ENCODE measurements around the gene NCOA1.

NCOA1 gene

DNA sequence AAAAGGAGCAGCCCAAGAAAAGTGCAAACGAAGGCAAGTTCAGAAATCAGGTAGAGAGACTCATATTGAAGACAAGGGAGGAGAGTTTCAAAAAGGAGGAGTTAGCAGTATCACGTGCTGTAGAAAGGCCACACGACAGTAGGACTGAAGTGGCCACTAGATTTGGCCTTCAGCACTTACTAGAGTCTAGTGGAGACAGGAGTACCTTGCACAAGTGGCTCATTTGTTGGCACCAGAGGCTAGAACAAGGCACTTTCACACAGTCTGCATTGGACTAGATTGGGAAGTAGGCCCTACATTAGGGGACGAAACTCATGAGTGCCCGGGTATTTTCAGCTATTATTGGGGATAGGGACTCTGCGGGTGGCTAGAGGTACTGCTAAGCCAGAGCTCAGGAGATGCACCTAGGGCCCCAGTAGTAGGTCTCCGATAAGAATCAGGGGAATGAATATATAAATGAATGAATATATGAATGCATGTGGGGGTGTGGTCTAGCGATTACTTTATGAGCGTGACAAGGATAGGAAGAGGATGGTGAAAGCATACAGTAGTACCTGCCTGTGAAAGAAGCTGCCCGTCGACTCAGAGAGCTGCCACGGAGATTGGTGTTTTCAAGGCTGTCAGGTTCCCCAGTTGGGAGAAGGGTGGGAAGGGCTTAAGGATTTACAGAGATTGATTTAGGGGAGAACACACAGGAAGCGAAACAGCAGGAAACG lies 1.4 kb upstream of the NCOA1 start:
- Histone ChIP-seq H3K27ac (replicated peaks) (no peak overlapping the region), H3K27me3 (ENCODE audit: insufficient read depth, poor library complexity, severe bottlenecking) (no peaks in the 10 kb centered on the region), H3K4me3 (replicated peaks; ENCODE audit: insufficient read depth, low read length) (peak overlapping the region; percentile 52)
- no peak for TF ChIP-seq POLR2AphosphoS5 (IDR thresholded peaks at IDR 0.05; ENCODE audit: low read depth)
- TF ChIP-seq SPI1 (IDR thresholded peaks at IDR 0.05; ENCODE audit: borderline replicate concordance, low read depth), result no peak
- TF ChIP-seq GABPA (IDR thresholded peaks at IDR 0.05; ENCODE audit: low read depth), result no peak
- TF ChIP-seq, protein P1, sequence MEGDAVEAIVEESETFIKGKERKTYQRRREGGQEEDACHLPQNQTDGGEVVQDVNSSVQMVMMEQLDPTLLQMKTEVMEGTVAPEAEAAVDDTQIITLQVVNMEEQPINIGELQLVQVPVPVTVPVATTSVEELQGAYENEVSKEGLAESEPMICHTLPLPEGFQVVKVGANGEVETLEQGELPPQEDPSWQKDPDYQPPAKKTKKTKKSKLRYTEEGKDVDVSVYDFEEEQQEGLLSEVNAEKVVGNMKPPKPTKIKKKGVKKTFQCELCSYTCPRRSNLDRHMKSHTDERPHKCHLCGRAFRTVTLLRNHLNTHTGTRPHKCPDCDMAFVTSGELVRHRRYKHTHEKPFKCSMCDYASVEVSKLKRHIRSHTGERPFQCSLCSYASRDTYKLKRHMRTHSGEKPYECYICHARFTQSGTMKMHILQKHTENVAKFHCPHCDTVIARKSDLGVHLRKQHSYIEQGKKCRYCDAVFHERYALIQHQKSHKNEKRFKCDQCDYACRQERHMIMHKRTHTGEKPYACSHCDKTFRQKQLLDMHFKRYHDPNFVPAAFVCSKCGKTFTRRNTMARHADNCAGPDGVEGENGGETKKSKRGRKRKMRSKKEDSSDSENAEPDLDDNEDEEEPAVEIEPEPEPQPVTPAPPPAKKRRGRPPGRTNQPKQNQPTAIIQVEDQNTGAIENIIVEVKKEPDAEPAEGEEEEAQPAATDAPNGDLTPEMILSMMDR (IDR thresholded peaks at IDR 0.05; ENCODE audit: insufficient read depth, low read length), result no peak
- TF ChIP-seq, protein P2, sequence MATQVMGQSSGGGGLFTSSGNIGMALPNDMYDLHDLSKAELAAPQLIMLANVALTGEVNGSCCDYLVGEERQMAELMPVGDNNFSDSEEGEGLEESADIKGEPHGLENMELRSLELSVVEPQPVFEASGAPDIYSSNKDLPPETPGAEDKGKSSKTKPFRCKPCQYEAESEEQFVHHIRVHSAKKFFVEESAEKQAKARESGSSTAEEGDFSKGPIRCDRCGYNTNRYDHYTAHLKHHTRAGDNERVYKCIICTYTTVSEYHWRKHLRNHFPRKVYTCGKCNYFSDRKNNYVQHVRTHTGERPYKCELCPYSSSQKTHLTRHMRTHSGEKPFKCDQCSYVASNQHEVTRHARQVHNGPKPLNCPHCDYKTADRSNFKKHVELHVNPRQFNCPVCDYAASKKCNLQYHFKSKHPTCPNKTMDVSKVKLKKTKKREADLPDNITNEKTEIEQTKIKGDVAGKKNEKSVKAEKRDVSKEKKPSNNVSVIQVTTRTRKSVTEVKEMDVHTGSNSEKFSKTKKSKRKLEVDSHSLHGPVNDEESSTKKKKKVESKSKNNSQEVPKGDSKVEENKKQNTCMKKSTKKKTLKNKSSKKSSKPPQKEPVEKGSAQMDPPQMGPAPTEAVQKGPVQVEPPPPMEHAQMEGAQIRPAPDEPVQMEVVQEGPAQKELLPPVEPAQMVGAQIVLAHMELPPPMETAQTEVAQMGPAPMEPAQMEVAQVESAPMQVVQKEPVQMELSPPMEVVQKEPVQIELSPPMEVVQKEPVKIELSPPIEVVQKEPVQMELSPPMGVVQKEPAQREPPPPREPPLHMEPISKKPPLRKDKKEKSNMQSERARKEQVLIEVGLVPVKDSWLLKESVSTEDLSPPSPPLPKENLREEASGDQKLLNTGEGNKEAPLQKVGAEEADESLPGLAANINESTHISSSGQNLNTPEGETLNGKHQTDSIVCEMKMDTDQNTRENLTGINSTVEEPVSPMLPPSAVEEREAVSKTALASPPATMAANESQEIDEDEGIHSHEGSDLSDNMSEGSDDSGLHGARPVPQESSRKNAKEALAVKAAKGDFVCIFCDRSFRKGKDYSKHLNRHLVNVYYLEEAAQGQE (IDR thresholded peaks at IDR 0.05; ENCODE audit: insufficient replicate concordance, low read depth), result no peak
- no peak for DNase-seq (ENCODE audit: low read depth in 1 of 2, low spot score in 1 of 2)

DNA sequence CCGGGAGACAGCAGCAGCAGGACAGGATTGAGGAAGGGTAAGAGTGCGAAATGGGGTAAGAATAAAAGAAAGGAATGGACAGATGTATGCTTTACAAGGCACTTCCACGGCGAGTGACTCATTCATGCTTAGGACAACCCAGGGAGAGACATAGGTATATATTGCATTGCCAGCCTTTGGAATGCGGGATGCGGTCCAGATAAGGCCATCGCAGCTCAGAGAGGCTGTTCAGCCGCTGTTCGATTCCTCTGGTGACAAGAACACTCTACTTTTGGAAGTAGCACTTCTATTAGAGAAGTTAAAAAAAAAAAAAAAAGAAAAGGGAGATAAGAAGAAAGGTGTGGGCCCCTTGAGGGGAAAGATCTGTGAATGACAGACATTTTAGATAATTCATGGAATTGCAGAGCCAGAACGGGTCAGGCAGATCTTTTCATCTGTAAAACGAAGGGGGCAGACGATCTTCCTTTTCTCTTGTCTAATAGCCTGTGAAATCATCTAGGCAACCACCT lies 819 bp upstream of the NCOA1 start:
- Histone ChIP-seq H3K27ac (replicated peaks) (peak overlapping the region; percentile 72), H3K27me3 (ENCODE audit: insufficient read depth, poor library complexity, severe bottlenecking) (no peaks in the 10 kb centered on the region), H3K4me3 (replicated peaks; ENCODE audit: insufficient read depth, low read length) (peak overlapping the region; percentile 52)
- TF ChIP-seq, protein P1 (IDR thresholded peaks at IDR 0.05; ENCODE audit: insufficient read depth, low read length), result no peak
- no peak for TF ChIP-seq SPI1 (IDR thresholded peaks at IDR 0.05; ENCODE audit: borderline replicate concordance, low read depth)
- no peak for TF ChIP-seq POLR2AphosphoS5 (IDR thresholded peaks at IDR 0.05; ENCODE audit: low read depth)
- TF ChIP-seq GABPA (IDR thresholded peaks at IDR 0.05; ENCODE audit: low read depth), result no peak
- TF ChIP-seq, protein P2 (IDR thresholded peaks at IDR 0.05; ENCODE audit: insufficient replicate concordance, low read depth), result no peak
- no peak for DNase-seq (ENCODE audit: low read depth in 1 of 2, low spot score in 1 of 2)

DNA sequence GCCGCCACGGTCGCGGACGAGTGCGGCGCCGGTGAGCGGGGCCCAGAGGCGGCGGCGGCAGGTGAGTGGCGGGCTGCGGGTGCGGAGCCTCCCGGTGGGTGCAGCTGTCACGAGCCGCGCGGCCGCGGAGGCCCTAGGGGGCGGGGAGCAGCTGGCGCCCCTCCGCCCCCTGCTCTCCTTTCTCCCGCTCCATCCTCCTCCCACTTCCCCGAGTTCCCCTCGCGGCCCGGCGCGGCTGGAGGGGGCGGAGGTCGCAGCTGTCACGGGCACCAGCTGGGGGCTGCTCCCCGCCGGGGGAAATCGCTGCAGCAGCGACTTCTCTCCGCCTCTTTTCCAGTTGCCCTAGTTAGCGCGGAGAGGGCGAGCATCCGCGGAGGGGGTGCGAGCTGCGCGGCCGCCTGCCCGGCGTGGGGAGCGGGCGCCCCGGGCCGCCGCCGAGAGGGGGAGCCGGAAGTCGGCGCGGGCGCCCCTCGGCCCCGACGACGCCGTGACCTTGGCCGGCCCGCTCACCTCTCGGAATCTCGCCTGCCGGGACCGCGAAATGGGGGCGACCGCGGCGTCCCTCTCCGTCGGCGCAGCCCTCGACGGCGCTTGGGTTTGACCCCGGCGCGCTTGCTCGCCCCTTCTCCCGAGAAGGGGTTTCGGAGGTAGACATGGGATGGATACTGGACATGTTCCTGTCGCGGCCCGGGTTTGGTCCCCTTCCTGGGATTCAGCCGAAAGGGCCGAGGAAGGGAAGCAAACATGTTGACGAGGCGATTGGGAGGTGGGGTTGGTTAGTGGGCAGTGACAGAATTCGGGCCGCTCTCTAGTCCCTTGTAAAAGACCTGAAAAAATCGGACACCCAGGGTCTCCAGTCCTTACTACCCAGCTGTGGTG lies 727 bp downstream of the NCOA1 start:
- TF ChIP-seq GABPA (IDR thresholded peaks at IDR 0.05; ENCODE audit: low read depth) (no peak), POLR2AphosphoS5 (IDR thresholded peaks at IDR 0.05; ENCODE audit: low read depth) (no peak), SPI1 (IDR thresholded peaks at IDR 0.05; ENCODE audit: borderline replicate concordance, low read depth) (no peak)
- TF ChIP-seq, protein P2 (IDR thresholded peaks at IDR 0.05; ENCODE audit: insufficient replicate concordance, low read depth), result no peak
- TF ChIP-seq, protein P1 (IDR thresholded peaks at IDR 0.05; ENCODE audit: insufficient read depth, low read length), result no peak
- Histone ChIP-seq H3K27me3 (ENCODE audit: insufficient read depth, poor library complexity, severe bottlenecking) (no peaks in the 10 kb centered on the region), H3K4me3 (replicated peaks; ENCODE audit: insufficient read depth, low read length) (peak overlapping the region; percentile 83), H3K27ac (replicated peaks) (no peak overlapping the region)
- peak in 1 of 2 experiments; percentile 43 for DNase-seq (ENCODE audit: low read depth in 1 of 2, low spot score in 1 of 2)

Data from HL-60 (cell line).